HG02938 (cell line): ENCODE measurements around the gene PLCB4.

Experiments
- ATAC-seq: cut with Tn5 transposase; IDR thresholded peaks from one replicate; pipeline ENCODE4 v1.9.1; 2021; ENCODE audit warnings: mild to moderate bottlenecking, moderate library complexity; ENCODE audit not compliant: unreplicated experiment

PLCB4 gene

DNA sequence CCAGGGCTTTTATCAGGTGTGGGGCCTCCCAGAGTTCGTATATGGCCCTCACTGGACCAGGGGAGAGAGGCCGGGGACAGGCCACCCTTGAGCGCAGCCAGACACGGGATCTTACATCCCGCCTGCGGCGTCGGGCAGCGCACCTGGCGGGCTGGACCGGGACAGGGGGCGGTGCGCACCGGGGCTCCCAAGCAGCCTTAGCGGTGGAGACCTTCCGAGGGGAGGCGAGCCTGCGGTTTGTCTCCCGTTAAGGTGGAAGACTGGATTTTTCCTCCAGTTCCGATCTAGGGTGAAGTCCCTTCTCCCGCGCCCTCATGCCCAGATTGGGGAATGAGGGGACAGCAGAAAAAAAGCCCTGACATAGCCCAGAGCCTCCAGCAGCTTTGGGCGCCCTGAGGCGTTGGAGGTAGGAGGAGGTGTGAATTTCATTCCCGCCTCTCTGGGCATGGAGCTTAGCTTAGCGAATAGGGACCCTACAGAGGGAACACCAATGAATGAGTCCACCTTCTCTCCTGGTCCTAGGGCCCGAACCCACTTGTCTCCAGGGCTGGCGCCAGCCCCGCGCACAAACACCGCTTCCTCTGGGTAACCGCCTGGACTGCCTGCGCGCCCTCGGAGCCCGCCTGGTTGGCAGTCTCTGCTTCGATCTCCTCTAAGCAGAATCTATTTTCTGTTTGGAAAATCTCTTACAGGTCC, 438.8 kb downstream of the PLCB4 start:
- ATAC-seq, result no peak

DNA sequence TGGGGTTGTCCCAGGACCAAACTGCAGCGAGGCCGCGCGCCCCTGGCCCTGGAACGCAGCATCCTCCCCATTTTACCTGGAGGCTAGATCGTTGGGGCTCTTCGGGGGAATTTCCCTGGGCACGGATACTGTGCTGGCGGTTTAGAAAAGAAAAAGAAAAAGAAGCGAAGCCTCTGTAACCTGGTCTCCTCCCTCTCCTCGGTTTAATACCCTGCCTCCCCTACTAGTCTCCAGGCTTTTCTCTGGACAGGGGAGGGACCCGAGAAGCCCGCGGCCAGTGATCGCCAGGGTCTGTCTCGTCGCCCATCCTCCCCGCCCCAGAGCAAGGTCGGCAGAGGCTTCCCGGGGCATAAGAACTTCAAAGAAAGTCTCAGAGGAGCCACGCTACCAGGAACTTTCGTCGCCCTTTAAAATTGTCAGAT, 439.4 kb downstream of the PLCB4 start:
- no peak for ATAC-seq

DNA sequence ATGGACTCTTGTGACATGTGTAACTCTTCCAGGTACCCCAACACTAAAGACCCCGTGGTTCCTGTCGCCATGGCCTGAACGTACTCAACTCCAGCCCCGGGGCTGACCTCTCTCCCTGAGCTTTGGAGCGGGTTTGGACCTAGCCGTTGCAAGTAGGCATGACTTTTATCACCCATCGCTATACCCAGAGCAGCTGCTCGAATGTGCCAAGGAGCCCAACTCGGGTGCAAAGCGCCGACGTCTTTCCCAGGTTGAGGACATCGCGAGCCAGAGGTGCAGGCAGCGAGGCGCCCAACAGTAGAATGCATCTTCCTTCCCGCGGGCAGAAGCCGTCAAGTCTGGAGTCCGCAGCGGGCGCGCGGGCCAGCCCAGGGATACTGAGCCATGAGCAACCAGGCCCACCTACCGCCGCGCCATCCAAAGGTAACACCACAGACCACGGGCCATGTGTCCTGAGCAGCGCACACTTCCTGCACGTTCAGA, 439.9 kb downstream of the PLCB4 start:
- ATAC-seq, result no peak

DNA sequence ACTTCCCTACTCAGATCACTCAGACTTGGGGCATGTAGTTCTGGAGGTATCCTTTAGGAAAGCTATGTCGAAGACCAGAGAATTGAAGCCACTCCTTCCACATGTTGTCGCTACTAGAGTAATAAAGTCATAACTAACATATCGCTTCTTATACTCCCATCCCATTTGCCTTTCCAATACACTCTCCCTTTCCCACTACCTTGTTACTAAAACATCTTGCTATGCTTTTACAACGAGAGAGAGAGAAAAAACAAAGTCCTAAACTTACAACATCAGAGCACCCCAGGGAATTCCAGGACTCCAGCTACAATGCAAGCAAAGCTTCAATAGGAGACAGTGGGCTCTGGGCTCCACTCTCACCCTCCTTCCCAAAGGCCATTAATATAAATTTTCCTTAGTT, 440.4 kb downstream of the PLCB4 start:
- no peak for ATAC-seq

DNA sequence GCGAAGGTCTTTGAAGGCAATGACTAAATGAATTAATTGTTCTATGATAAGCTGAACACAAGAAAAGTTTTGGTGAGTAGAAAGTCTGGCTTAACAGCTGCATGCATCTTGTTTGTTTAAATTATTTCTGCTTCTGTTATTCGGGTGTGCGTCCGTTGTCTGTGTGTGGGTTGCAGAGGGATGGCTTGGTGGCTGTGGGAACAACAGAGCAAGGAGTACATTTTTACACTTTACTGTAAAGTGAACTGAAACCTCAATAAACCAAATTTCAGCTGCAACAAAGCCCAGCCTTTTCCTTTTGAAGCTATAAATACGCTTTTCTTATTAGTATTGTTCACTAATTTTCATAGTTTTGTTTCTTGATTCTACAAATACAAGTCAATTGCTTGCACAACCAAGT, 442.0 kb downstream of the PLCB4 start:
- ATAC-seq, result no peak

DNA sequence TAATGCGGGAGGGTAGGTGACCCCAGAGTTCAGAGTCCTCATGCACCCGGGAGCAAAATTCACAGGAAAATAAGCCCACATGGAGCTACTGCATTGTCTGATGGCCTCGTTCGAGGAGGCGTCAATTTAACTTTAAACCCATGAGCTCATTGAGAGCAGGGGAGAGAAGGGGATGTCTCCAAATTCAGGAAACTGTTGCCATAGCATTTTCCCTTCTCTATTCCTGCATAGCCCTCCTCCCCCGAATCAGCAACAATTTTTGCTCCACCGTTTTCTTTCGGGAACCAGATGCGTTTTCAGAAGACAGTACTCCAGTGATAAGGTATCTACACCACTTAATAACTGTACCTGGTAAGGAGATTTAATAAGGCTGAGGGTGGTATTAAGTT, 445.2 kb downstream of the PLCB4 start:
- no peak for ATAC-seq

DNA sequence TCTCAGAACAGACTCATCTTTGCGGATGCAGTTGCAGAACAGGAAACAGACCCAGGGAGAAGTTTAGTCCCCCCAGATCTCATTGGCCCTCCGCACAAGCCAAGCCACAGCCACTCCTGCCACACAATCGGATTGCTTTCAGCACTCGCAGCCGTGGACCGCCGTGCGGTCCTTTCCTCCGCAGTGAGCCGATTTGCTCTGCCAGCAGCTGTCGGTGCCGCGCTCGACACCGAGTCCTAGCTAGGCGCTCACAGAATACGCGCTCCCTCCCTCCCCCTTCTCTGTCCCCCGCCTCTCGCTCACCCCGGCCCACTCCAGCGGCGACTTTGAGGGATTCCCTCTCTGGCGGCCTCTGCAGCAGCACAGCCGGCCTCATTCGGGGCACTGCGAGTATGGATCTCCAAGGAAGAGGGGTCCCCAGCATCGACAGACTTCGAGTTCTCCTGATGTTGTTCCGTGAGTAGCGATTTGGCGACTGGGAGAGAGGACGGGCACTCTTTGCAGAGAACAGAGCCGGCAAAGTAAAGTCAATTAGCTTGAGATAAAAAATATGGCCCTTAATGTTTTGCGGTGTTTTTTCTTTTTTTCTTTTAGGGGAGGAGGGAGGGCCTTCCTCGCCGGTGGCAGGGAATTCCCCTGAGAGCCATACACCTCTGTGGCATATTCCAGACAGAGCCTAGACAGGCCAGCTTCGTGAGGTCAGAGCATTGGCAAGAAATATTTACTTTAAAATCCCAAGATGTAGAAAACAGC, 445.8 kb downstream of the PLCB4 start, which contains the start of gene LAMP5:
Gene LAMP5 (plus strand): TSS at position 130 of the 753 bp plus-strand sequence. CDS start 263 bp downstream, at position 393.
- no peak for ATAC-seq

DNA sequence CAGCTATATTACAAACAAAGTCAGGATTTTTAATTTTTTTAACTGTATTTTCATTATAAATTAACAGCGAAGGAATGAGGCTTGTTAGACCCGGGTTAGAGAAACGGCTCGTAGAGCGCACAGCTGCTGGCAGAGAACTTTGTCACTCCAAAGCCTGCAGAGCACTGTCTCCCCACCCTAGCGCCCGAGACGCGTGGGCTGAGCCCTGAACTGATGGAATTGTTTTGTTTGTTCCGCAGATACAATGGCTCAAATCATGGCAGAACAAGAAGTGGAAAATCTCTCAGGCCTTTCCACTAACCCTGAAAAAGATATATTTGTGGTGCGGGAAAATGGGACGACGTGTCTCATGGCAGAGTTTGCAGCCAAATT, 446.3 kb downstream of the PLCB4 start:
- ATAC-seq, result no peak

DNA sequence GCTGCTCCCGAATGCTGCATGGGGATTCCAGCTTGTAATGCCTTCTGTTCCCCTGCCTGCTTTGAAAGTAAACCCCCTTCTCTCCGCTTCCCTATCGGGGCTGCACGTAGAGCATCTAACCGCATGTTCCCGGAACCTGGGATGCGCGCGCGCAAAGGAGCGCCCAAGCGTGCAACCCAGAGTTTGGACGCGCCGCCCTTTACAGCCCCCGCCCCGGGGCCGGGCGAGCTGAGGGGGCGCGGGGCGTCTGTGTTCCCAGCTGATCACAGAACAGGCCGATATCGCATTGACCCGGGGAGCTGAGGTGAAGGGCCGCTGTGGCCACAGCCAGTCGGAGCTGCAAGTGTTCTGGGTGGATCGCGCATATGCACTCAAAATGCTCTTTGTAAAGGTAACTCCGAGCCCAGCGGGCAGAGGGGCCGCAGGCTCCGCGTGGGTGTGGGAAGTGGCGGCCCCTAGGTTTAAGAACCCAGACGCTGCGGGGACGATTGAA, 446.9 kb downstream of the PLCB4 start:
- no peak for ATAC-seq

DNA sequence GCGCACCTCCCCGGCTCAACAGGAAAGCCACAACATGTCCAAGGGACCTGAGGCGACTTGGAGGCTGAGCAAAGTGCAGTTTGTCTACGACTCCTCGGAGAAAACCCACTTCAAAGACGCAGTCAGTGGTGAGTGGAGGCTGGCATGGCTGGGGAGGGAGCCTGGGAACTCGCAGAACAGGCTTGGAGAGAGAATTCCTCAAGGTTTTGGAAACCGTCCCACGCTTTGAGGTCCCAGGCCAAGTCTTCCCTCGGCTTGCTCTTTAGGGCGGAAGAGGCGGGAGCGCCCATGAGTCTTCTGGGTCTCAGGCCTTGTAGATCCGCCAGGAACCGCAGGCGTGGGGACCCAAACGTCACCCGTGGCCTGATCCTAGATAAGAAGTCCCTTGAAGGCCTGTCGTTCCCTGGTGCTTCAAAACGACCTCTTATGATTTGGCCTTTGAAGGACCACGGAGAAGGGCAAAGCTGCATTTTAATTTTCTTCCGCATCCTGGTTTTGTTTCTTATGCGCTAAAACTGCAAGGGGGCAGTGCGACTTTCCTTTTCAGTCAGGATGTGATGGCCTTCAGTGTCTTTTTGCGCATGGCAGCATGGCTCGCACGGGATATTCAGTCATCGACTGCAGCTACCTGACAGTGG, 447.5 kb downstream of the PLCB4 start:
- no peak for ATAC-seq

DNA sequence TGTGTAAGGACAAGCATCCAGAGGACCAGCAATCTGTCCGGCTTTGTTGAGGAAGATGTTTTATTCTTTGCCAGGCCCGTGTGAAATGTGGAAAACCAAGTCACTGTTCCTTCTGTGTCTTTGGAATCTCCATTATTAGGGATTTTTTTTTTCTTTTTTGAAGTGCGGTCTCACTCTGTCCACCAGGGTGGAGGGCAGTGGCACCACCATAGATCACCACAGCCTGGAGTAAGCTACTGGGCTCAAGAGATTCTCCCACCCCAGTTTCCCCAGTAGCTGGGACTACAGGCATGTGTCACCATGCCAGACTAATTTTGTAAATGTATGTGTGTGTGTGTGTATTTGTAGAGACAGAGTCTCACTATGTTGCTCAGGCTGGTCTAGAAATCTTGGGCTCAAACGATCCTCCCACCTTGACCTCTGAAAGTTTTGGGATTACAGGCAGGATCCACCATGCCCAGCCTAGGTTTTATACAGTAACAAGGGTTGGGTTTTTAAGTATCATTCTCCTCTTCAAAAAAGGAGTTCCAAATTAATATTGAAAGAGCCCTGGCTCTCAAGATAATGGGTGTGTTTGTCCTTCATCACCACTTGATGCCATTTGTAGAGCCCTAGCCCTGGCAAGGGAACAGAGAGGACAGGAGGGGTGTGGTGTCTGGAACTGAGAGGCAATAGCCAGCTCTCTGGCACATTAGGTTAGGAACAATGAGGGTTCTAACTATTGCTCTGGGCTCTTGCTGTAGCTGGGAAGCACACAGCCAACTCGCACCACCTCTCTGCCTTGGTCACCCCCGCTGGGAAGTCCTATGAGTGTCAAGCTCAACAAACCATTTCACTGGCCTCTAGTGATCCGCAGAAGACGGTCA, 448.6 kb downstream of the PLCB4 start:
- ATAC-seq, result no peak

DNA sequence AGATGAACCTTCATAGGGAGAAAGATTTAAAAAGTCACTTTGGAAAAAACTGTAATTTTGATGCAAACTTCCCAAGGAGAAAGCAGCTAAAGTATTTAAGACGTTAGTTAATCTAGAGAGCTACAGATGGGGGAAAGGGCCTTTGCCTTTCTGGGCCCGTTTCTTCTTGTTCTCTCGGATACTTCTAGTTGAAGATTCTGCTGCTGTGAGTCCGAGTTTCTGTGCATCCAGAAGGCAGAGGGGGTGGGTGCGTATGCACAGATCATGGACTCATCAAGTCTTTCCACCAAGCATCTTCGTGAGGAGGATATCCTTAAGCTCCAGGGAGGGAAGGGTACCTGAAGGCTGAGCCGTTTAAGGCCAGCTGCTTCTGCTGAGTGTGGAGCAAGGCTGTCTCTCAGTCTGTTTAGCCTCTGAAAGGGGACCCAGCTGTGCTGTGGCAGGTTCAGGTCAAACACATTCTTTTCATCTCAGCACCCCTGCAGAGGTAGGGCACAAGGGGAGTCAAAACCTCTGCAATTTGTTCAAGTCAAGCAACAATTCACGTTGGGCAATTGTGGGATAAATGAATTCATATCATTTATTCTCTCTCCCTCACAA, 449.8 kb downstream of the PLCB4 start:
- no peak for ATAC-seq

DNA sequence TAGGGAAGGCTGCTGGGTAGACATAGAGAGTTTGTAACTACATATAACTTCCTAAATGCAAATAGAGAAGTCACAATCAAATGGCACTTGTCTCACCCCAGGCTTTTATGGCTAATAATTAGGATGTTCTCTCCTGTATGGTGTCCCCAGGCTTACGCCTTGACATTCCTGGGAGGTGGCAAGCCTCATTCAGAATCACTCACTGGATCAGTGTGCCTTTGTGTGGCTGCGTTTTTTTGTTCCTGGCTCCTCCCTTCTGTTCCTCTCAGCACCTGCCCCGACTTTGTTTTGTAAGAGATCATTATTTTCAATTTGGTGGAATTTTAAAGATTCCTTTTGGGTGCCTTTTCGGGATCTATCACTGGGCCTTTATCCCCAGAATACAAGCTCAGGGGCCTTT, 451.2 kb downstream of the PLCB4 start:
- ATAC-seq, result no peak

DNA sequence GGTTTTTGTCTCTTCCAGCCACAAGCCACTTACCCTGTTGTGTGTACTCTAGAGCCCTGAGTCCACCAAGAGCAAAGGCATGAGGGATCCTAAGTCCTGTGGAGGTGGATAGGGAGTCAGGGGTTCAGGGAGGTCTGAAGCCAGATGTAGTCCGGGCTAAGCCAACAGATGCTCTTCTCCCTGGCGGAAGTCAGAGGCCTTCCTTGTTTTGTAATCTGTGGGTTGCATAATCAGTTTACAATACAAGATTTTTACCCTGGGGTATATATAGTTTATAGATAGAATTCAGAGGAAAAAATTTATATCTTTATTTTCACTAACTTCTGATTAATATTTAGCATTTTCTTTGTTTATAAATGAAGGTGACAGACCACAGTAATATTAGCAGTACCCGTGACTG, 454.7 kb downstream of the PLCB4 start:
- ATAC-seq, result no peak
